CD4-positive, alpha-beta T cell treated with Interleukin-6 at 100 ng/mL for 8 hours (primary cell): Measurements from ENCODE around the gene SEPHS1.

ENCODE experiments used
- DNase-seq: peaks from one replicate; pipeline ENCODE4 v3.0.0-alpha.2; 2020; ENCODE audit warnings: mixed read lengths, low spot score

Gene SEPHS1

DNA sequence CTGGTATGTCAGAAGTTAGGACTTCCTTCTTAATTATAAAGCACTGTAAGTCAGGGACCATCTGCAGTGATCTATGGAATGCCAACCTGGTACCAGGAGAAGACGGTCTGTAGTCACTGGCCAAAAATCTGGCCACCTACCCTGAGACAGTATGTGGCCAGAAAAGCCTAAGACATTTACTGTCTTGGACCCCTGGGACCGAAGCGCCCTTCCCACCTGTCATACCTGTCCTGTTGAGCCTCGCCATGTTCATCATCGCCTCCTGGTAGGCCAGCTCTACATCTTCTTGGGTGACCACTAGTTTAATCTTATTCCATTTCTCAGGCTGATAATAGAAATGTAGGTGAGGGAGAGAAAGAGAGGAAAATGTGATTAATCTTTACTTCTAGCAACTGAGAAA, 20.0 kb downstream of the SEPHS1 start:
- DNase-seq: no peak

GRCh38 chr10:13327534-13327933, 20.6 kb downstream of the SEPHS1 start:
- no peak for DNase-seq

DNA sequence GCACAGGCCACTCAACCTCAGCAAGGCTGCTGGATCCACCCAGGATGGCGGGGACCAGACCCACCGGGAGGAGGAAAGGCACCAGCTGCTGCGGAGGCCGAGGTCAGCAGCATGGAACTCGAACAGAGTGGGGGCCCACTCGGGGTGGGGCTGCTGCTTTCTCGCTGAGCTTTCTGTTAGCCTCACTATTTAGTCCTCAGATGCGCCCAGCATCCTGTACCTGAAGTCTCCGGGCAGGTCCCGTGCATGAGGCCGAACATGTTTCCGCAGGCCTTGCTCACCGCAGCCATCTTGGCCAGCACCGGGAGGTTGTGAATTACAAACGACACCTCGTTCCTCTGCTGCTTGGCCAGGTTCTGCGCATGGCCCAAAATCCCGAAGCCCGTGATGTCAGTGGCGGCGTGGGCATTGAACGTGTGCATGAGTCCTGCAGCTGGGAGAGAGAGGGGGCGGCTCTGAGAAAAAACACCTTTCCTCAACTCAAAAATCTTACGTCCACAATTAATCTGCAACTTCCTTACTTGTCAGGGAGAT, 25.4 kb downstream of the SEPHS1 start:
- no peak for DNase-seq

- no peak for DNase-seq
These were observed 26.5 kb downstream of the SEPHS1 start for GRCh38 chr10:13321576-13321975.

- no peak for DNase-seq
These were observed 28.9 kb downstream of the SEPHS1 start for GRCh38 chr10:13319166-13319565.

- DNase-seq: no peak
These were observed 30.6 kb downstream of the SEPHS1 start for GRCh38 chr10:13317474-13317873.

DNA sequence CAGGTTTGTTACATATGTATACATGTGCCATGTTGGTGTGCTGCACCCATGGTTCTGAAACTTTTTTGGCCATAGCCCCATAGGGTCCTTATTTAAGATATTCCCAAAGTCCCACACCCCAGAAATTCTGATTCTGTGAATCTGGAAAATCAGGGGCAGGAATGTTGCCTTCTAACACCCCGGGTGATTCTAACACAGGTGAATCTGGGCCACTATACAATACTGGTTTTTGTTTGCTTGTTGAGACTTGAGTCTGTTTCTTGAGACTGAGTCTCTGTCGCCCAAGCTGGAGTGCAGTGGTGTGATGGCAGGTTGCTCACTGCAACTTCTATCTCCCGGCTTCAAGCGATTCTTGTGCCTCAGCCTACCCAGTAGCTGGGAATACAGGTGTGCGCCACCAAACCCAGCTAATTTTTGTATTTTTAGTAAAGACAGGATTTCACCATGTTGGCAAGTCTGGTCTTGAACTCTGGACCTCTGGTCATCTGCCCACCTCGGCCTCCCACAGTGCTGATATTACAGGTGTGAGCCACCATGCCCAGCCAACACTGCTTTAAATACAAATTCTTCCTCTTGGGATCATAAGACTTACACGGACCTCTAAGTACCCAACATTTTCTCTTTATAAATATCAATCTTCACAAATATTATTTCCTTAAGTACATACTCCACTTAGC, 31.3 kb downstream of the SEPHS1 start:
- DNase-seq: no peak

- no peak for DNase-seq
These were observed 32.7 kb downstream of the SEPHS1 start for GRCh38 chr10:13315361-13315760.

DNA sequence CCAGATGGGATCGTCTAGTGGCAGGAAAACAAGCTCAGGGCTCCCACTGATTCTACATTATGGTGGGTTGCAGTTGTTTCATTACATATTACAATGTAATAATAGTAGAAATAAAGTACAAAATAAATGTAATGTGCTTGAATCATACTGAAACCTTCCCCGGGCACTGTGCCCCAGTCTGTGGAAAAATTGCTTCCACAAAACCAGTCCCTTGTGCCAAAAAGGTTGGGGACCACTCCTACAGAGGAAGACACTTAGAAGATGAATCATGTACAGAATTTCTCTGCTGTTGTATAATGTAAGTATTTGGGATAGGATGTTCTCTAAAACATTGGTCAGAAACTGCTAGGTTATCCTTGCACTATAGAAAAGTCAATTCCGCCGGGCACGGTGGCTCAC, 36.9 kb downstream of the SEPHS1 start:
- DNase-seq: no peak

DNA sequence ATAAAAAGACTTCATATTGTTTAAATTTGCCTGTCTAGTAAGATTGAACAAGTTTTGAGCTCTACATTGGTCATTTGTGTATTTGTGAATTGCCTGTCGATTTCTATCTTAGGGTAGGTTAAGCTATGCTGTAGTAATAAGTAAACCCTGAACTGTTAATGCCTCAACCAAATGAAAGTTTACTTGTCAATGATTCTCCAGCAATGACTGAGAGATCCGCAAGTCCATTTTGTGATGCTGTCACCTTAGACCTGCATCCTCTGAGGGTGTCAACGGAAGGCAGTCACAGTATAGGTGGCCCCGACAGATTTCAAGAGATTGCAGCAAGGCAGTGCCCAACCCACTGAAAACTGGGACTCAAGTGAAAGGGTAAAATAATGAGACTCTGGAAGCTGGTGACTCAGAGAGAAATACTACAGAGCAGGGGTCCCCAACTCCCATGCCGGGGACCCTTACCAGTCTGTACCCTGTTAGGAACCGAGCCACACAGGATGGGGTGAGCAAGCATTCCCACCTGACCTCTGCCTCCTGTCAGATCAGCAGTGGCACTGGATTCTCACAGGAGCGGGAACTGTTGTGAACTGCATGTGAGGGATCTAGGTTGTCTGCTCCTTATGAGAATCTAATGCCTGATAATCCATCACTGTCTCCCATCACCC, 37.4 kb downstream of the SEPHS1 start:
- no peak for DNase-seq

- no peak for DNase-seq
These were observed 38.3 kb downstream of the SEPHS1 start for GRCh38 chr10:13309792-13310191.

DNA sequence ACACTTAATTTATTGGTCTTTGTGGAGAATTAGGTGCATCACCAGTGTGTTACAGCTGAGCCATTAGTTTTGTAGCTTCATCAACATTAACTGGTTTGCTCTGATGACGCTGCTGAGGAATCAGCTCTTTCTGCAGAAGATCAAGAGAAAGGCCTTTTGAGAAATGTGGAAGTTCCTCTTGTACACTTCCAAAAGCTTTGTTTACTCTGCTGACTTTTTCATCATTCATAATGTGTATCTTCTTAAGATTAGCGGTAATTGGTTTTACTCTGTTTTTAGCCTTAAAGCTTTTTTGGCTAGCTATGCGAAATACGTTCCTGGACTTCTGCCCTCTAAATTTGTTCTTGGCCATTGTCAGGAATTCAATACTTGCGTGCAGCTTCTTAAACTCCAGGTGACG, 40.0 kb downstream of the SEPHS1 start:
- no peak for DNase-seq

GRCh38 chr10:13306103-13306502, 42.0 kb downstream of the SEPHS1 start:
- DNase-seq: no peak

DNA sequence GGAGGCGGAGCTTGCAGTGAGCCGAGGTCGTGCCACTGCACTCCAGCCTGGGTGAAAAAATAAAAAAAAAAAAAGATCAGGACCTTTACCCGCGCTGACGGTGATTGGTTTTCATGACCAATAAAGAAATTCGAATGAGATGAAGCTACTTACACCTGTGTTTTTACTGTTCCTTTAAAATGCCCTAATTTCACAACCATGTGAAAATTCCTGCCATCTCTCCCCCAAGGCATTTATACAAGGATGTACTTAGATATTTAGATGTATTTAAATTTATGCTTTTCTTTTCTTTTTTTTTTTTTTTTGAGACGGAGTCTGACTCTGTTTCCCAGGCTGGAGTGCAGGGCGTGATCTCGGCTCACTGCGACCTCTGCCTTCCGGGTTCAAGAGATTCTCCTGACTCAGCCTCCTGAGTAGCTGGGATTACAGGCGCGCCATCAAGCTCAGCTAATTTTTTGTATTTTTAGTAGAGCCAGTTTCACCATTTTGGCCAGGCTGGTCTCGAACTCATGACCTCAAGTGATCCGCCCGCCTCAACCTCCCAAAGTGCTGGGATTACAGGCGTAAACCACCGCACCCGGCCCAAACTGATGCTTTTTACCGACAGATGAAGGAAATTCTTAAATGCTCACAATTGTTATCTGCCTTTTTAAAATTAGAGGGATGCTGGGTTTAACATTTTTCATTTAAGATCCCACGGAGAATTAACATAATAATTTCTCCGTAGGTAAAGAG, 45.1 kb downstream of the SEPHS1 start:
- no peak for DNase-seq

- DNase-seq: peak; percentile 76
These were observed 48.4 kb downstream of the SEPHS1 start, which contains the start of gene PHYH for GRCh38 chr10:13299437-13300287. Gene PHYH, minus strand, starts transcription at chr10:13300064. Its CDS starts 22 bp downstream, at chr10:13300042.

DNA sequence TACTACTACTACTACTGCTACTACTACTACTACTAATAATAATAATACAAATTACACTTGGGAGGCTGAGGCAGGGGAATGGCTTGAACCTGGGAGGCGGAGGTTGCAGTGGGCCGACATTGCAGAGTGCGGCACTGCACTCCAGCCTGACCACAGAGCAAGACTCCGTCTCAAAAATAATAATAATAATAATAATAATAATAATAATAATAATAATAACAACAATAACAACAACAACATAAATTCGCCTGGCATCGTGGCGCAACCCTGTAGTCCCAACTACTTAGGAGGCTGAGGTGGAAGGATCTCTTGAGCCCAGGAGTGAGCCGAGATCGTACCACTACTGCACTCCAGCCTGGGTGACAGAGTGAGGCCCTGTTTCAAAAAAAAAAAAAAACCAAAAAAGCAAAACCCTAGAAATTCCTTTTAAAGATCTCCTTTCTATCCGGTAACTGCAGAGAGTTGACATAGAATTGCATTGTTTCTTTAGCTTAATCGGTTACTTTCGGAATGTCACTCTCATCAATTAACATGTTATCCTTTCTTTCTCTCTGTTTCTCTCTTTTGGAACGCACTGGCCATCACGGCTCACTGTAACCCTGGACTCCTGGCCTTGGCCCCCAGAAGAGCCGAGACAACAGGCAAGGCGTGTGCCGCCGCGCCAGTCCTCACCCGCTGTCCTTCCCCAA, 49.2 kb downstream of the SEPHS1 start:
- DNase-seq: no peak

GRCh38 chr10:13296476-13296875, 51.6 kb downstream of the SEPHS1 start:
- no peak for DNase-seq

- DNase-seq: no peak
These were observed 53.3 kb downstream of the SEPHS1 start for GRCh38 chr10:13294784-13295183.

DNA sequence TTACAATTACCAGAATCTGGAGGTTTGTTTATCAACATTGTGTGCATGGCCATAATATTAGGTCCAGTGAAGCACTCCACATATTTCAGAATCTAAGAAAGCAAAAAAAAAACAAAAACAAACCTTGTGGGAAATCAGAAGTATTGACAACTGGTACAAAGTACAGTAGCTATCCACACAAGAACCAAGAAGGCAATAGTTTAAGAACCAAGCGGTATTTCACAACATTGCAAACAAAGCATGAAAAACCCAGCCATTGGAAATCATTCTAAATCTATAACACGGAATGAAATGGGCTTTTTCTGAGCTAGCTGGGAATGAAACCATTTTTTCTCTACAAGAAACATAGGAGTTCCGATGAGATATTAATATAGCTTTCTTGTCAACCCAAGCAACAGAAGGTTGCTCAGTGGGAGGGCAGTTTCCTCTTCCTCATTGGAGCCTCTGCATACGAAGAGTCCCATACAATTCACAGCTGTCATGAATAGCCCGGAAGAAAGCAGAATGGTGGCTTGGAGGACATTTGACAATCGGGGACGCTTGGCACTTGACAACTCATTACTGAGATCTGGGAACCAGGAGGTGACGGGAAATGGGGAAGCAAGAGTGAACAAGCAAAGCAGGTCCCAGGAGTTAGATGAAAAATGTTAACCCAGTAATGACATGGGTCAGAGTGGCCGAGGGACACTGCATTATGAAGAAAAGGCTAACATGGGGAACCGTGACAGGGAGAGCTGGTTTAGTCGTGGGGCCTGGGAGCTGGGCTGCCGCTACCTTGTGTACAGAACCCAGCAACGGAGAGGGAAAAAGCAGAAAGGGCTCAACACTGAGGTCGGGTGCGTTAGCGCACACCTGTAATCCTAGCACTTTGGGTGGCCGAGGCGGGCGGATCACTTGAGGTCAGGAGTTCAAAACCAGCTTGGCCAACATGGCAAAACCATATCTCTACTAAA, 56.0 kb downstream of the SEPHS1 start:
- no peak for DNase-seq

- DNase-seq: no peak
These were observed 57.0 kb downstream of the SEPHS1 start for GRCh38 chr10:13291061-13291460.
